ENCODE results near the gene ENTPD8.
"Not testable (repeated sequence)": the region's sequence is repeated elsewhere in the genome, so short reads cannot be mapped to it uniquely, and the experiment has no call there.

Gene ENTPD8

DNA sequence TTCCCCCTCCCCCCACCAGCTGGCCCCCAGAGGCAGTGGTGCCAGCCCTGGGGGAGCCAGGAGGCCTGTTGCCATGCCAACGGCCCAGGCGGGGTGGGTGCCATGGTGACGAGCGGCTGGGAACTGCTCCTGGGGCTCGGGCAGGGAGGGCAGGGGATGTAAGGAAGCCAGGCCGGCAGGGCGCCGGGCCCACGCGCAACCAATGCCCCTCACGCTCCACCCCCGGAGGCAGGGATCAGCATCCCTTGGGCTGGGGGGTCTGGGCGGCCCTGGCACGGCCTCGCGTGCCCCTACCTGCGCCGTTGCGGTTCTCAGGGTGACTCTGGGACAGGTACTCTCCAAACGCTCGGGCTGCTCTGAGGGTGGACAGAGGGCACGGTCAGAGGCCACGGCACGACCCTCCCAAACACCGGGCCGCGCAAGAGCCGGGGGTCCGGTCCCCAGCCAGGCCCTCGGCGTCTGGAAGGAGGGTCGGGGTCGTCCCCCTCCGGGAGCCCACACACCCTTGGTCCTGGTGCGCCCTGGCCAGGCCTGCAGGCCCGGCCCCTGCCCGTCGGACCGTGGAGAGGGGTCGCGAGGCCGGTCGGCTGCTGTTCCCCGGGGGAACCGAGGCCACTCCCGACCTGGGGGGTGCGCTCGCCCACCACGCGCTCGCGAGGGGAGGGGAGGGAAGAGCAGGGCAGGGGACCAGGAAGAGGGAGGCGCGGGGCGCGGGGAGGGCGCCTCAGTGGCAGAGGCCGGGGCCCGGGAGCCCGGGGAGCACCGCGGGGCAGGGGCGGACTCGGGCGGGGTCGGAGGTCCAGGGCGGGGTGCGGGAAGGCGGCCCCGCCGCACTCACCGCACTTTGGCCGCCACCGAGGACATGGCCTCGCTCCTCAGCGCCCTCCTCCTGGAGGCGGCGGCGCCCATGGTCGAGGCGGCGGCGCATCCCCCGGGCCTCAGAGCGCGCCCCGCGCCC is 17.3 kb upstream of the ENTPD8 start:
- DNase-seq (ENCODE audit: low read depth, low spot score) = no peak

DNA sequence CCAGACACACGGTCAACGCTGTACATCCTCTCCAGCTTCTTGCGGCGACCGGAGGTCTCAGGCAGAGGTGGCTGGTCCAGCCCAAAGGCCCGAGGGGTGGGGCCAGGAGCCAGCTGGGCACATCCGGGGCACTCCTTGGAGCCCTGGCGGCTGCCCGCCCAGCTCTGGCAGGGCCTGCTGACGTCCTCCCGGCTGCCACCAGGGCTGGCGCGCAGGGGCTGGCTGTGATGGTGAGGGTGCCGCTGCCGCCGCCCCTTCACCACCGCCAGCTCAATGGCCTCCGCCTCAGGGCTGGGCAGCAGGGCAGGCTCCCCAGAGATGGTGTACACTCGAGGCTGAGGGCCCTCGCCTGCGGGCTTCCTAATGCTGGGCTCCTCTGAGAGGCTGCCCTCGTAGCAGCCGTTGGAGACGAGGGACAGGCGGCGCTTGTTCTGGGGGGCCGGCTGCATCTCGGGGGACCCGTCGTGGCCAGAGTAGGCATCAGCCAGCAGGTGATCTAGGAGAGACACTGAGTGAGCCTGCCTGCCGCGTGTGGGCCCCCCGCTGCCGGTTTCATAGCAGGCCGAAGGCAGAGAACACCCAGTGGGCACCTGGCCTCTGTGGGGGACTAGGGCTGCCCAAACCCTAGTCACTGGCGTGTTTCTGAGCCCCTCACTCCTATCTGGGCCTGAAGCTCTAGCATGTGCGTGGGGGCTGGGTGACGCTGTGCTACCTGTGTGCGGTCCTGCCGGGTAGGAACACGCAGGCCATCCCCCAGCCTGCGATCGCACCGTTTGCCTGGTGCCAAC is 16.4 kb upstream of the ENTPD8 start:
- no peak for DNase-seq (ENCODE audit: low read depth, low spot score)

DNA sequence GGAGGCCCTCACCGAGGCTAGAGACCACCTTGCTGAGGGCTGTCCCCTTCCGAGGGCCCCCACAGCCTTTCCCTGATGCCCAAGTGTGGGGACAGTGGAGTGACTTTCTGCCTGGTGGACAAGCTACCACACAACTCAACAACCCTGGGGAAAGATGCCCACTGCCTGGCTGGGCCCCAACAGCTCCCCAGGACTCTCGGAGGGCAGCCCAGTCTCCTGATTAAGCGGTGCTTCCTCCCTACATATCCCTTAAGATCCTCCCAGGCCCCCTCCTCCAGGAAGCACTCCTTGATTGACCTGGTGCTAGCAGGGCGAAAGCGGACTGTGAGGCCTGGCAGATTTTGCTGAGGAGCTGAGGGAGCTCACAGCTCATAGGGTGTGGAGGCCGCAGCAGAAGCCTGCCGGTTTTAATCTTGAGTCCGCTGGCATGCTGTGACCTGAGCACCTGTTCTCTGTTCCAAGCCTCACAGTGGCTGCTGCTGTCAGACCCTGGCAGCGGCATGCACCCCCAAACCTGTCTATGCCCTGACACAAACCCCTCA is 15.8 kb upstream of the ENTPD8 start:
- no peak for DNase-seq (ENCODE audit: low read depth, low spot score)

DNA sequence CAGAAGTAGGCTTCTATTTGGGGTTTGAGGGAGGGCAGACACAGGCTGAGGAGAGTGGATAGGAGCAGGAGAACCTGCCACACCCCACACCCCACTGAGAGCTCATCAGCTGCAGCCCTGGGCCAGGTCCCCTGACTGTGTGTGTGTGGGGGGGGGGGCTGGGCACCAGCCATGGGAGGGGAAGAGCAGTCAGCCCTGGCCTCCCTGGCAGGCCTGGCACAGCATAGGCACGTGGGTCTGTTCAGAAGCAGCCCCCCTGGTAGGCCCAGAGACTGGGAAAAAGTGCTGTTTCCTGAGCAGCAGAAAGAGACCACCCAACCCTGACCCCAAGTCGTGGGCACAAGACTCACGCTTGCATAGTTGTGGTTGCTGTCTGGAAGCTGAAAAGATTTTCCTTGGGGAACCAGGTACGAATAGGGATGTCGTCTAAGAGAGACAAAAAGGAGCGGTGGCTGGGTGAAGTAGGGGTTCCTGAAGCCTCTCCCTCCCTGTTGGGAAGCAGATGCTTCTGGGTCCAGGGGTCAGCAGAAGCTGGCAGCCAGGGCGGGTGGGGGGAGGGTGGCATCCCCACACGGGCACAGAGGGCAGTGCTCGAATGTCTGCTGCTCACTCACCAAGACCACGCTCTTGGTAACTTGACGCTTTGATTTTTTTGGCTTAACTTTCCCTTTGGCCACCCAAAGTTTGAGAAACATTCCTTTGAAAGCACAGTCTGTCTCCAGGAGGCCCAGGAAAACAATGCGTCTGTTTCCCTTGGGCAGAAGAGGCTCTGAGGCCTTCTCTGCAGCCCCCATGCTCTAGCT is 15.1 kb upstream of the ENTPD8 start:
- DNase-seq (ENCODE audit: low read depth, low spot score) = no peak

DNA sequence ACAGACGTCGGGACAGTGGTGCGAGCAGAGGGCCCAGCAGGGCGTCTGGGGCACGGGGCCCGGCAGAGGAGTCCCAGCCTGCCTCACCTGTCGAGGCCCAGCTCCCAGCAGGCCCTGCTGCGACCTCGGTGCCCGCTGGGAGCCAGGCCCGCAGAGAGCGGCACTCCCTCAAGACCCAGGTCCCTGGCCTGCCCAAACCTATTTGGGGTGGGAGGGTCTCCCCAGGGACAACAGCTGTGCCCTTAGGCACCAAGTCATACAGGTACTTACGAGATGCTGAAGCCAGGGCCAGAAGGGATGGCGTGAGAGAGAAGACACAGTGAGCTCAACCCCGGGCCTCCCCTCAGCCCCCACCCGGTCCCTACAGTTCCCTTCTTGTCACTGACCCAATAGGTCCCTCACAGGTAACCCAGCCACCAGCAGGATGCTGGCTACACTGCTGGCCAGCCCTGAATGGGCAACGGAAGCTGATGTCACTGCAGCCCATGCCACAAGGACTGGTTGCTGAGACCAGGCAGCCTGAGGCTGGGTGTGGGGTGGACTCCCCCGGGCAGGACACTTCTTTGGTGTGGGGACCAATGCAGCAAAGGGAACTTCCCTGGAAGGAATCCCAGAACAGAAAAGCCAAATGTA is 14.3 kb upstream of the ENTPD8 start:
- no peak for DNase-seq (ENCODE audit: low read depth, low spot score)

DNA sequence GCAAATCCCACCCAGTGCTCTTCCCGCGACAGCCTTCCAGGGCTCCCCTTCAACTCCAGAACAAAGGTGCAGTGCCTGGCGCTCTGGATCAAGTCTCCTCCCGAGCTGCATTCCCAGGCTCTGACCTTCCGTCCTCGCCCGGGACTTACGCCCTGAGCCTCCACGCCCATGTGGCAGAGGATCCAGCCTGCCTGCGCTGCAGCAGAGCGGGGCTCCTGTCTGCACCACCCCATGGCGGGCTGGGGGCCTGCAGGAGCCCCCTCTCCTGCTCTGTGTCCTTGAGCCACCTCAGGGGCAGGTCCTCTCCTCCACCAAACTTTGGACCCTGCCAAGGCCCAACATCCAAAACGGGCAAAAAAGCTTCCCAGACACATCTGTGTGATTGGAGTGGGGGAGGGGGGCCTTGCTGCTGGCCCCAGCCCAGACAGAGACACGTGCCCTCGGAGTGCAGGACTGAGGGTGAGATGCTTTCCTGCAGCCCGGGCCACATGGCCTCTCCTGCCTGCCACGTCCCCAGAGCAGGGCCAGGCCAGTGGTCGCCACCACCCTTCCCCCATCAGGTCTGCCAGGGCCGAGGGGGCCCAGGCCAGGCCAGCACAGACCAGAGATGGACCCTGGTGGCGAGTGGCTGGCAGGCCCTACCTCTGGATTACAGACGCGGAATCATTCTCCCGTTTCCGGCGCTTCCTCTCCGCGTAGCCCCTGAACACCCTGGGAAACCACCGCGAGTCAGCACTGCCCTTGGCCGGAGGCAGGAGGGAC is 13.6 kb upstream of the ENTPD8 start:
- no peak for DNase-seq (ENCODE audit: low read depth, low spot score)

DNA sequence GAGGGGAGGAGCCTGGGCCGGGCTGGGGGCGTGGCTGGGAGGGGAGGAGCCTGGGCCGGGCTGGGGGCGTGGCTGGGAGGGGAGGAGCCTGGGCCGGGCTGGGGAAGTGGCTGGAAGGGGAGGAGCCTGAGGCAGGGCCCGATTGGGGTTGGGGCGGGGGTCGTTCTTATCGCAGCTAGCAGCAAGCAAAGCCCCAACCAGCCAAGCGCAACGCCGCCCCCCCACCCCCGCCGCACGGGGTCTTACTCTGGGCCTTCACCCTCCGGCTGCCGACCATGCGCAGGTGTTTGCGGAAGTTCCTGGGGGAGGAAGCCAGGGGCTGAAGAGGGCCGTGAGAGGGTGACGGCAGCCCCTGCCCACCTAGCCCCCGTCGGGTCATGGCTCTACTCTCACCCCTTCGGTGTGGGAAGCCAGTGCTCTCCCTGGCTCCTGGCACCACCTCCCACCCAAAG is 13.0 kb upstream of the ENTPD8 start:
- no peak for DNase-seq (ENCODE audit: low read depth, low spot score)

DNA sequence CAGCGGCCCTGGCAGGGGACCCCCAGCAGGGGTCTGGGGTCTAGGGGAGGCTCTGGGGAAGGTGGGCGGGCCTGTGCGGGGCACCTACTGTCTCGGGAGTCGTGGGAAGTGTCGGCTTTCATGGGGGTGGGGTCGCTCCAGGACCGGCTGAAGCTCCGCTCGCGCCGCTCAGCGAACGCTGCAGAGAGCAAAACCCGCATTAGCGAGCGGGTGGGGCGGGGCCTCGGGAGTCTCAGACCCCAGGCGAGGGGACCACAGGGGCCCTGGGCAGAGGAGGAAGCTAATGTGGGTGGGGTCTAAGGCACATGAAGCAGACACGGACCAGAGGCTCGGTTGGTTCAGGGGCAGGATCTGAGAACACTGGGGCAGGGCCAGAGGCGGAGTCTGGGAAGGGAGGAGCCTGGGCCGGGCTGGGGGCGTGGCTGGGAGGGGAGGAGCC is 12.5 kb upstream of the ENTPD8 start:
- DNase-seq (ENCODE audit: low read depth, low spot score) = no peak

DNA sequence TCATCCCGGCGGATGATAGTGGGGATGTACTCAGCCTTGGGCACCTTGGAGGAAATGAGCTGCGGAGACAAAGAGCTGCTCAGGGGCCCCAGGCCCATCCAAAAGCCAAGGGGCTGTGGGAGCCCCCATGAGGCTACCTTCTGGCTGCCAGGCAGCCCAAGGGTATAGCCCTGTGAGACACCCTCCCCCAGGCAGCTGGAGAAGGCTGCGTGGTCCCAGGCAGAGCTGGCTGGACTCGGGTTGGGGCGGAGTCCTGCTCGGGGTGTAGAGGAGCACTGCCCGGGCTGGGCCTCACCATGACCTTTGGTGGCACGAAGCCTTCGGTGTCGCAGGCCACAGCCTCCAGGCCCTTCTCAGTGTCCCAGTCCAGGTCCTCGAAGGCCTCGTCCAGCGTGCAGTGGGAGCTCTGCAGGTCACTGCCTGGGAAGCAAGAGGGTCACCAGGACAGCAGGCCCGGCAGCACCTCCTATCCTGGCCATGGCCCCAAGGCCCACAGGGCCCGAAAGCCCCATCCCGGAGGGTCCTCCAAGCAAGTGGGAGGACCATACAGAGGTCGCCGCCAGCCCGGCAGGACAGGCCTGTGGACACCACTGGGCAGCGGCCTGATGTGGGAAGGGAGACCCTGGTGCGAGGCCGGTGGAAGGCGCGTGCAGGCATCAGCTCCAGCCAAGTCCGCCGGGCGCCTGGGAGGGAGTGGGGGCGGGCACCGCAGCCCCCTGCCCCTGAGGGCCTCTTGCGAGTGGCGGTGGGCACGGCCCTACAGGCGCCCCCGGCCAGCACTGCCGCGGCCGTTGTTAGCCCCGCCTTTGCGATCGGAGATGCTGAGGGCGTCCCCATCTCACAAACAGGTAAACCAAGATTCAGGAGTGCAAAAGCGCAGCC is 11.8 kb upstream of the ENTPD8 start:
- no peak for DNase-seq (ENCODE audit: low read depth, low spot score)

DNA sequence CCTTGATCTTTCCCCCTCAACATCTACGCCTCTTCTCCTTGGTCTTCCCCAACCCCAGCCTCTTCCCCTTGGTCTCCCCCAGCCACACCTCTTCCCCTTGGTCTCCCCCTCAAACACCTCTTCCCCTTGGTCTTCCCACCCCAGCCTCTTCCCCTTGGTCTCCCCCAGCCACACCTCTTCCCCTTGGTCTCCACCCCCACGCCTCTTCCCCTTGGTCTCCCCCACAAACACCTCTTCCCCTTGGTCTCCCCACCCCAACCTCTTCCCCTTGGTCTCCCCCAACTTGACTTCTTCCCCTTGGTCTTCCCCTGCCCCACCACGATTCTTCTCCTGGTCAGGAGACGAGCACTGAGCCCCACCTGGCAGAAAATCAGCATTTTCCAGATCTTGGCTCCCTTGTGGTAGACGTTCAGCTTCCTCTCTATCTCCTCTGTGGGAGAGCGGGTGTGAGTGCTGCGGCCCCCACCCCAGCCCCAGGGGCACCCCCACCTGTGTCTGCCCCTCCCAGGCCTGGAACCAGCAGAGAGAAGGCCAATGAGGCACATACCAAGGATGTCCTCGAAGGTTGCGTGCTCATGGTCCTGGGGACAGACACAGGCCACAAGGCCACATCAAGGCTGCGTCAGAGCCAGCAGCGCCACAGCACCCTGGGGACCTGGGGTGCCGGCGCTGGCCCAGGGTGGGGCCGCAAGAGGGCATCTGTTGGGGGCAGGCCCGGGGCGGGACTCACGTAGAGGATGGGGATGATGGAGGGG is 11.0 kb upstream of the ENTPD8 start:
- DNase-seq (ENCODE audit: low read depth, low spot score) = no peak

DNA sequence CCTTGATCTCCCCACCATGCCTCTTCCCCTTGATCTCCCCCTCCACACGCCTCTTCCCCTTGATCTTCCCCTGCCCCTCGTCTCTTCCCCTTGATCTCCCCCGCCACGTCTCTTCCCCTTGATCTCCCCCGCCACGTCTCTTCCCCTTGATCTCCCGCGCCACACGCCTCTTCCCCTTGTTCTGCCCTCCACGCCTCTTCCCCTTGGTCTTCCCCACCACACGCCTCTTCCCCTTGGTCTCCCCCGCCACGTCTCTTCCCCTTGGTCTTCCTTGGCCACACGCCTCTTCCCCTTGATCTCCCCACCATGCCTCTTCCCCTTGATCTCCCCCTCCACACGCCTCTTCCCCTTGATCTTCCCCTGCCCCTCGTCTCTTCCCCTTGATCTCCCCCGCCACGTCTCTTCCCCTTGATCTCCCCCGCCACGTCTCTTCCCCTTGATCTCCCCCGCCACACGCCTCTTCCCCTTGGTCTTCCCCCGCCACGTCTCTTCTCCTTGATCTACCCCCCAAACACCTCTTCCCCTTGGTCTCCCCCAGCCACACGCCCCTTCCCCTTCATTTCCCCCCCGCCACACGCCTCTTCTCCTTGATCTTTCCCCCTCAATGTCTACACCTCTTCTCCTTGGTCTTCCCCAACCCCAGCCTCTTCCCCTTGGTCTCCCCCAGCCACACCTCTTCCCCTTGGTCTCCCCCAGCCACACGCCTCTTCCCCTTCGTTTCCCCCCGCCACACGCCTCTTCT is 10.3 kb upstream of the ENTPD8 start:
- DNase-seq (ENCODE audit: low read depth, low spot score) = not testable (repeated sequence)

DNA sequence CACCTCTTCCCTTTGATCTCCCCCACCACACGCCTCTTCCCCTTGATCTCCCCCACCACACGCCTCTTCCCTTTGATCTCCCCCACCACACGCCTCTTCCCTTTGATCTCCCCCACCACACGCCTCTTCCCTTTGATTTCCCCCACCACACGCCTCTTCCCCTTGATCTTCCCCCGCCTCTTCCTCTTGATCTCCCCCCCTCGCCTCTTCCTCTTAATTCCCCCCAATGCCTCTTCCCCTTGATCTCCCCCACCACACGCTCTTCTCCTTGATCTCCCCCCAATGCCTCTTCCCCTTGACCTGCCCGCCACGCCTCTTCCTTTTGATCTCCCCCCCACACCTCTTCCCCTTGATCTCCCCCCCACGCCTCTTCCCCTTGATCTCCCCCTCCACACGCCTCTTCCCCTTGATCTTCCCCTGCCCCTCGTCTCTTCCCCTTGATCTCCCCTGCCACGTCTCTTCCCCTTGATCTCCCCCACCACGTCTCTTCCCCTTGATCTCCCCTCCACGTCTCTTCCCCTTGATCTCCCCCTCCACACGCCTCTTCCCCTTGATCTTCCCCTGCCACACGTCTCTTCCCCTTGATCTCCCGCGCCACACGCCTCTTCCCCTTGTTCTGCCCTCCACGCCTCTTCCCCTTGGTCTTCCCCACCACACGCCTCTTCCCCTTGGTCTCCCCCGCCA is 9.5 kb upstream of the ENTPD8 start:
- not testable (repeated sequence) for DNase-seq (ENCODE audit: low read depth, low spot score)

DNA sequence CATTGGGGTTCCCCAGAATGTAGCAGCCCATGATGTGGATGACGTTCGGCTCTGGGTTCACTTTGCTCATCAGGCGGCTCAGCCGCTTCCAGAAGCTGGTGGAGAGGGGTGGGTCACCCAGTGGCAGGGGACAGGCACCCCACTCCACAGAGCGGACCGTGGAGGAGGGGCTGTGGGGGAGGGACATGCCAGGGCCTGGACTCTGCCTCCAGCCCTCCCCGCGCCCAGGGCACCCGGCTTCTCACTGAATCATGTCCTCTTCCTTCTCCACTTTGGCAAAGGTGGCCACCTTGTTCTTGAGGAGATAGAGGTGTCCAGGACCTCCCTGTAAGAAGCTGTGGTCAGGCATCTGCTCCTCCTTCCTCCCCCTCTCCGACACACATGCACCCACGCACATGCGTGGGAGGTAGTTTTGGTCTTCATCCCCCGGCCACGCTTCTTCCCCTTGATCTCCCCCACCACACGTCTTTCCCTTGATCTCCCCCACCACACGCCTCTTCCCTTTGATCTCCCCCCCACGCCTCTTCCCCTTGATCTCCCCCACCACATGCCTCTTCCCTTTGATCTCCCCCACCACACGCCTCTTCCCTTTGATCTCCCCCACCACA is 8.9 kb upstream of the ENTPD8 start:
- DNase-seq (ENCODE audit: low read depth, low spot score) = no peak

DNA sequence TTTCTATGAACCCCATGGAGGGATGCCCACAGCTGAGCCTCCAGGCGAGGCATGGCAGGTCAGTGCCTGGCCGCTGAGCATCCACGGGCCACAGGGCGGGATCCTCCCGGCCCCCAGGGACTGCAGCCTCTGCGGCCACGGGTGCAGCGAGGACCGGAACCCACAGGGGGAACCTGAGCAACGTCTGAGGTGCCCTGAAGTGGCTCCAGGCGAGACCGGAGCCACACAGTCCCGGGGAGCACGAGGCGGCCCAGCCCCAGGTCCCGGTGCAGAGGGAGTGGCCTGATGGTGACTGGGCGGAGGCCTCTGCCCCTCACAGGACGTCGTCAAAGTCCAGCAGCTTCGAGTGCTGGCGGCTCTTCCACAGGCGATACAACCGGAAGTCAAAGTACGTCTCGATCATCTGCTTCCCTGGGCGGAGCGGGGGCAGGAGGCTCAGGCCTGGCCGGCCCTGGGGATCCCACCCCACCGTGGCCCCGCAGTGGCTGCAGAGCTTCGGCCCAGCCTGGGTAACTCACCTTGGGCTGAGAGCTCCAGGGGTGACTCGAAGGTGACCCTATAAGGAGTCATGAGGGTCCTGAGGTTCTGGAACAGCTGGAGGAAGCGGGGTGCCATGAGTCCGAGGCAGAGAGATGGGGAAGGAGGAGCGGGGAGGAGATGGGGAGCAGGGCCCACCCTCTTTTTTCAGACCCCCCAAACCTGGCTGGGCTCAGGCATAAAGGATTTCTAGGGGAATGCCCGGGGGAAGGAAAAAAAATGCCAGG is 8.1 kb upstream of the ENTPD8 start:
- no peak for DNase-seq (ENCODE audit: low read depth, low spot score)

DNA sequence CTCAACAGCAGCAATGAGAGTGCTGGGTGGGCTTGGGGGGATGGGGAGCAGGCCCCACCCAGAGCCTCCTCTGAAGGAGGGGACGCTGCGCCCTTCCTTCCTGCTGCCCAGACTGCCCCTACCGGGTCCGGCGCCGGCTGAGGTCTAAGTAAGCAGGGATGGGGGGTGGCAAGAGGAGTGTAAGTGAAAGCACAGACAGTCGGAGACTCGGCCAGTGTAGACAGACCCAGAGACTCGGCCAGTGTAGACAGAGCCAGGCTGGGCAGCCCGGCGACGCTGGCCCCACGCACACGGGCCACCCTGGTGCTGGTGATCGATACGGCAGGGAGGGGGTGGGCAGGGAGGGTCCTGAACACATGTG is 7.4 kb upstream of the ENTPD8 start:
- no peak for DNase-seq (ENCODE audit: low read depth, low spot score)

Measured in activated naive CD8-positive, alpha-beta T cell treated with anti-CD3 and anti-CD28 coated beads, Interleukin-2, amount 50 U/mL, for 16 hours (primary cell).